Forelimb muscle (tissue), 1 donor: ENCODE results near the gene MED12L. TPM values are rescaled to one million over a fixed set of nuclear protein-coding genes. Genes with fewer than 3 reads are reported as not detected.

Experiments
- DNase-seq: peaks from one replicate; pipeline ENCODE4 v3.0.0-alpha.2; 2013; ENCODE audit warnings: low read depth
- polyA plus RNA-seq: library from polyadenylated mRNA; unstranded; fragments of 120-200 nt; gene quantifications from one replicate; pipeline ENCODE4 v1.2.1, GENCODE V29; 2013; ENCODE audit not compliant: insufficient read length

MED12L gene
- polyA plus RNA-seq, 1 donor: 10.0 TPM

- DNase-seq: no peak
These were observed 360.5 kb downstream of the MED12L start for GRCh38 chr3:151446002-151446340.

- no peak for DNase-seq
These were observed 366.9 kb downstream of the MED12L start for GRCh38 chr3:151452368-151452767.

- no peak for DNase-seq
These were observed 367.4 kb downstream of the MED12L start for GRCh38 chr3:151452841-151453240.

- DNase-seq: no peak
These were observed 370.6 kb downstream of the MED12L start for GRCh38 chr3:151456065-151456464.

- DNase-seq: no peak
These were observed 373.9 kb downstream of the MED12L start for GRCh38 chr3:151459358-151459757.

GRCh38 chr3:151460228-151460627 is 374.8 kb downstream of the MED12L start:
- DNase-seq: no peak

- no peak for DNase-seq
These were observed 375.4 kb downstream of the MED12L start, which contains the start of gene IGSF10 for GRCh38 chr3:151460774-151461450. TSS of gene IGSF10 (minus strand) at chr3:151461061. CDS start at chr3:151458709, 2,352 bp downstream.

GRCh38 chr3:151462278-151462780 is 376.9 kb downstream of the MED12L start:
- no peak for DNase-seq

GRCh38 chr3:151462991-151463390 is 377.5 kb downstream of the MED12L start:
- no peak for DNase-seq

- DNase-seq: no peak
These were observed 381.6 kb downstream of the MED12L start for GRCh38 chr3:151467069-151467468.

GRCh38 chr3:151468284-151468917 is 382.9 kb downstream of the MED12L start:
- no peak for DNase-seq

- no peak for DNase-seq
These were observed 391.0 kb downstream of the MED12L start for GRCh38 chr3:151476344-151477018.

- no peak for DNase-seq
These were observed 392.3 kb downstream of the MED12L start for GRCh38 chr3:151477591-151478334.

- no peak for DNase-seq
These were observed 392.9 kb downstream of the MED12L start for GRCh38 chr3:151478335-151478697.

GRCh38 chr3:151479452-151479851 is 394.0 kb downstream of the MED12L start:
- DNase-seq: no peak

GRCh38 chr3:151480492-151480891 is 395.0 kb downstream of the MED12L start:
- DNase-seq: no peak

- DNase-seq: no peak
These were observed 398.0 kb downstream of the MED12L start for GRCh38 chr3:151483488-151483887.

GRCh38 chr3:151483961-151484520 is 398.6 kb downstream of the MED12L start:
- DNase-seq: no peak
